K562 (cell line): Measurements from ENCODE around the gene TACC3. TPM values are rescaled to one million over a fixed set of nuclear protein-coding genes. Genes with fewer than 3 reads are reported as not detected.

Experiments
- ATAC-seq: fragments of 200-7000 bp; cut with Tn5 transposase; 3 replicates; pipeline ENCODE4 v1.9.1; 2020; ENCODE audit warnings: moderate library complexity
- BruUV-seq: library from RNA; stranded (reverse); fragments of 400-500 nt; replicated peaks from 2 replicates; lab custom pipeline; 2021; lab: Mats Ljungman, UMichigan
- CTCF ChIA-PET: fragments of 300-600 bp; formaldehyde crosslinking; extraction: SDS; loops from one replicate; lab custom pipeline; 2021; ENCODE audit warnings: low intra/inter-chr PET ratio; lab: Yijun Ruan, JAX
- POLR2A ChIA-PET: fragments of 300-600, 350-650 bp; sonication (Branson Sonifier 250); formaldehyde crosslinking; extraction: SDS; loops from one replicate; lab custom pipeline; 2021; ENCODE audit warnings: antibody characterized with exemption, inconsistent platforms; lab: Yijun Ruan, JAX
- DNase-seq, 4 experiments: peaks; one replicate each; pipeline versions ENCODE4 v3.0.0 to v3.0.0-alpha.2; 2011 to 2018; ENCODE audit warnings: low spot score in 3 of 4, mixed read lengths in 3 of 4; ENCODE audit errors: extremely low read depth in 1 of 4
- FAIRE-seq: peaks from 2 replicates; lab custom pipeline; 2011; peaks lifted over from hg19 to GRCh38; lab: Jason Lieb, UNC
- H2AFZ ChIP-seq: 2 replicates; pipeline ENCODE4 v1.6.0; 2011; ENCODE audit warnings: low read depth, low read length, control low read depth, inconsistent platforms
- H3K27ac ChIP-seq: fragments of 200-600 bp; 3 replicates; pipeline ENCODE4 v1.8.0; 2011; ENCODE audit warnings: low read depth, mild to moderate bottlenecking, control low read depth, inconsistent platforms, low read length, moderate library complexity, mixed read lengths; ENCODE audit errors: extremely low read depth
- H3K27me3 ChIP-seq, 2 experiments: fragments of 300-600 bp in 1 of 2; 2 replicates in 1 of 2; 3 replicates in 1 of 2; pipeline versions ENCODE4 v1.6.0 to v1.8.0; 2011; ENCODE audit warnings: inconsistent platforms in 2 of 2, low read length in 2 of 2, mild to moderate bottlenecking in 1 of 2, mixed read lengths in 1 of 2, moderate library complexity in 1 of 2; ENCODE audit not compliant: control insufficient read depth in 2 of 2, insufficient read depth in 2 of 2
- H3K36me3 ChIP-seq: fragments of 300-600 bp; 3 replicates; pipeline ENCODE4 v1.8.0; 2011; ENCODE audit warnings: mild to moderate bottlenecking, low read length, inconsistent platforms; ENCODE audit not compliant: control insufficient read depth, insufficient read depth
- H3K4me1 ChIP-seq, 2 experiments: fragments of 200-600 bp in 1 of 2; replicated peaks in 1 of 2; 2 replicates in 1 of 2; 3 replicates in 1 of 2; pipeline versions ENCODE4 v1.5.1 to v1.8.0; 2011; ENCODE audit warnings: inconsistent platforms in 2 of 2, low read length in 2 of 2, mild to moderate bottlenecking in 1 of 2, mixed read lengths in 1 of 2, moderate library complexity in 1 of 2; ENCODE audit not compliant: control insufficient read depth in 2 of 2, insufficient read depth in 2 of 2
- H3K4me2 ChIP-seq: 2 replicates; pipeline ENCODE4 v1.6.1; 2011; ENCODE audit warnings: low read length, control low read depth, inconsistent platforms, mixed read lengths; ENCODE audit not compliant: insufficient read depth
- H3K4me3 ChIP-seq: fragments of 200-600 bp; sonication (generic), shearing (Covaris generic); 2 replicates; pipeline ENCODE4 v1.5.1; 2016; ENCODE audit warnings: control low read depth, inconsistent platforms
- H3K79me2 ChIP-seq: fragments of 200-600 bp; 3 replicates; pipeline ENCODE4 v1.8.0; 2011; ENCODE audit warnings: low read length, inconsistent platforms; ENCODE audit not compliant: control insufficient read depth, insufficient read depth
- H3K9ac ChIP-seq, 2 experiments: 2 replicates each; pipeline versions ENCODE4 v1.6.0 to v1.6.1; 2011; ENCODE audit warnings: low read depth in 2 of 2, low read length in 2 of 2, control low read depth in 1 of 2, inconsistent platforms in 1 of 2, mild to moderate bottlenecking in 1 of 2, mixed read lengths in 1 of 2; ENCODE audit not compliant: insufficient read depth in 1 of 2
- H3K9me1 ChIP-seq: one replicate; pipeline ENCODE4 v1.6.0; 2011; ENCODE audit warnings: inconsistent platforms, mild to moderate bottlenecking, low read length, moderate library complexity; ENCODE audit not compliant: control insufficient read depth, insufficient read depth
- H3K9me3 ChIP-seq: replicated peaks from 2 replicates; pipeline ENCODE4 v1.5.1; 2011; ENCODE audit warnings: low read depth, low read length, inconsistent platforms; ENCODE audit not compliant: control insufficient read depth, insufficient read depth
- H4K20me1 ChIP-seq: replicated peaks from 2 replicates; pipeline ENCODE4 v1.6.1; 2011; ENCODE audit warnings: low read length, inconsistent platforms, mixed read lengths; ENCODE audit not compliant: control insufficient read depth, insufficient read depth
- ID3 ChIP-seq, 2 experiments: fragments of 250-450 bp in 1 of 2; fragments of 450-650 bp in 1 of 2; sonication (Bioruptor Pico) in 1 of 2; IDR thresholded peaks; 2 replicates each; pipeline versions ENCODE4 v1.6.1 to v1.8.0; 2016 to 2021; ENCODE audit warnings: mild to moderate bottlenecking in 2 of 2, moderate library complexity in 2 of 2, missing compliant biosample characterization in 1 of 2, missing genetic modification characterization in 1 of 2
- PKNOX1 ChIP-seq: fragments of 450-650 bp; IDR thresholded peaks from 2 replicates; pipeline ENCODE4 v1.6.1; 2016
- SMAD3 ChIP-seq: fragments of 450-650 bp; formaldehyde crosslinking; conservative IDR thresholded peaks from 2 replicates; pipeline ENCODE4 v1.4.0; 2020; ENCODE audit warnings: mild to moderate bottlenecking
- ZNF133 ChIP-seq: fragments of 250-450 bp; sonication (Bioruptor Pico); IDR thresholded peaks from 2 replicates; pipeline ENCODE4 v1.4.0; 2020; ENCODE audit warnings: mild to moderate bottlenecking
- ZNF3 ChIP-seq: fragments of 250-450 bp; sonication (Bioruptor Pico); IDR thresholded peaks from 2 replicates; pipeline ENCODE4 v1.5.0; 2021; ENCODE audit warnings: mild to moderate bottlenecking, moderate library complexity
- WGBS: fragments of 100-300 bp; shearing (Covaris generic); methylation state at CpG from one replicate; pipeline ENCODE4 v1.1.6; 2016; ENCODE audit warnings: low coverage, mixed read lengths; ENCODE audit not compliant: insufficient coverage; ENCODE audit errors: missing lambda C conversion rate; 5-methylcytosine and 5-hydroxymethylcytosine counted together
- in situ Hi-C: fragments of 300-500 bp; cut with MboI; formaldehyde crosslinking; loops from 4 replicates; pipeline ENCODE4 v1.15.0; 2018; ENCODE audit warnings: inconsistent platforms, mixed read lengths
- intact Hi-C: fragments of 100-400 bp; cut with micrococcal nuclease; formaldehyde crosslinking; loops from 2 replicates; pipeline ENCODE4 v1.14.2; 2022
- polyA plus RNA-seq, 8 experiments: library from polyadenylated mRNA; depleted of rRNA in 4 of 8; stranded (reverse) in 5 of 8; unstranded in 3 of 8; fragments of >200 nt; fragmentation: Nextera tagmentation in 2 of 8; fragmentation: Illumina TruSeq in 1 of 8; extraction: Ambion mirVana in 2 of 8; extraction: Trizol in 1 of 8; gene quantifications; 2 replicates each; pipeline versions ENCODE4 v1.2.1 to v1.2.3, GENCODE V29; 2011 to 2014; ENCODE audit warnings: inconsistent platforms in 1 of 8, missing spikeins in 1 of 8
- total RNA-seq, 7 experiments: library from RNA; depleted of rRNA in 6 of 7; stranded (reverse); fragments of >200 nt in 6 of 7; fragmentation: Illumina TruSeq in 2 of 7; extraction: Trizol in 2 of 7; gene quantifications; 2 replicates each; pipeline versions ENCODE4 v1.2.1 to v1.2.3, GENCODE V29; 2011 to 2021; ENCODE audit warnings: low replicate concordance in 1 of 7

The TACC3 gene
- total and polyA plus RNA-seq, 9 of the 15 experiments (the other 6 are each of a cell fraction or from before 2014, with no cell fraction given), result 1.9 to 122 (median 55.6) TPM

- FAIRE-seq (no peak), DNase-seq (no peak), ATAC-seq (no peak)
- in situ Hi-C loops (no loop called here), intact Hi-C loops (no loop called here)
- Histone ChIP-seq H3K9me1 (no peaks in the 10 kb centered on the region), H3K9ac (peak overlapping the region in 1 of 2 experiments; percentile 31; a peak in 1 of 4 replicates), H2AFZ (no peak overlapping the region), H3K27me3 (no peaks in the 10 kb centered on the region), H3K9me3 (no peaks in the 10 kb centered on the region), H3K4me2 (no peak overlapping the region), H3K36me3 (no peaks in the 10 kb centered on the region), H3K27ac (no peak overlapping the region), H3K79me2 (no peaks in the 10 kb centered on the region), H3K4me3 (no peak overlapping the region), H3K4me1 (peaks cover 15 to 52% of the 10 kb centered on the region in 2 experiments), H4K20me1 (no peaks in the 10 kb centered on the region)
- POLR2A ChIA-PET, result interaction anchor here (1.0 kb wide), 1 partner anchor 14 kb away, joined by 3 read pairs; no protein-coding TSS in a partner anchor
- no peak for TF ChIP-seq SMAD3 (CRISPR knock-in tag)
- no peak for TF ChIP-seq ZNF3
- TF ChIP-seq ZNF133 (CRISPR knock-in tag), result no peak
- BruUV-seq, result no TSS peak
- CTCF ChIA-PET, result no interaction called here
- WGBS, result 52% methylated on average over 20 of the region's 20 CpGs
Measured at GRCh38 chr4:1673671-1674070, 47.6 kb upstream of the TACC3 start.

- DNase-seq (no peak), FAIRE-seq (no peak), ATAC-seq (no peak)
- no TSS peak for BruUV-seq
- Histone ChIP-seq H3K4me2 (no peak overlapping the region), H3K4me1 (peaks cover 15 to 50% of the 10 kb centered on the region in 2 experiments), H3K9me3 (no peaks in the 10 kb centered on the region), H3K27me3 (no peaks in the 10 kb centered on the region), H3K9me1 (no peaks in the 10 kb centered on the region), H4K20me1 (no peaks in the 10 kb centered on the region), H3K27ac (no peak overlapping the region), H3K79me2 (no peaks in the 10 kb centered on the region), H3K36me3 (no peaks in the 10 kb centered on the region), H3K4me3 (no peak overlapping the region), H3K9ac (peak overlapping the region in 1 of 2 experiments; percentile 69; a peak in 1 of 4 replicates), H2AFZ (no peak overlapping the region)
- ChIA-PET CTCF (no interaction called here), POLR2A (interaction anchor here (1.0 to 1.1 kb wide), 2 partner anchors 15 to 259 kb away, joined by 3 read pairs; no protein-coding TSS in a partner anchor)
- intact Hi-C loops (no loop called here), in situ Hi-C loops (no loop called here)
- TF ChIP-seq PKNOX1 (peak; percentile 79), ID3 (CRISPR knock-in tag; IDR thresholded peaks at IDR 0.05) (no peak), ID3 (tag; IDR thresholded peaks at IDR 0.05) (no peak)
- WGBS, result 42% methylated on average over 9 of the region's 9 CpGs
Measured at GRCh38 chr4:1674682-1675081, 46.6 kb upstream of the TACC3 start.
